Measurements from ENCODE around the gene CT45A3.
"Not testable (repeated sequence)": the region's sequence is repeated elsewhere in the genome, so short reads cannot be mapped to it uniquely, and the experiment has no call there.

CT45A3 gene, protein sequence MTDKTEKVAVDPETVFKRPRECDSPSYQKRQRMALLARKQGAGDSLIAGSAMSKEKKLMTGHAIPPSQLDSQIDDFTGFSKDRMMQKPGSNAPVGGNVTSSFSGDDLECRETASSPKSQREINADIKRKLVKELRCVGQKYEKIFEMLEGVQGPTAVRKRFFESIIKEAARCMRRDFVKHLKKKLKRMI

GRCh38 chrX:135768091-135768490 lies at the start of gene CT45A3:
Gene CT45A3 (minus strand): TSS chrX:135768191. CDS start chrX:135764444, 3,747 bp downstream.
- not testable (repeated sequence) for H3K4me3 ChIP-seq (ENCODE audit: insufficient read length, low read depth); H3K9me3 ChIP-seq (ENCODE audit: insufficient read depth, low read length); H3K27me3 ChIP-seq (ENCODE audit: insufficient read depth, insufficient read length); H3K9ac ChIP-seq (ENCODE audit: insufficient read length, low read depth); H3K36me3 ChIP-seq (ENCODE audit: insufficient read depth, insufficient read length, low read length); H3K4me1 ChIP-seq (ENCODE audit: insufficient read depth, insufficient read length); DNase-seq (ENCODE audit: low read depth, low spot score)

- H3K4me1 ChIP-seq (ENCODE audit: insufficient read depth, insufficient read length); DNase-seq (ENCODE audit: low read depth, low spot score); H3K4me3 ChIP-seq (ENCODE audit: insufficient read length, low read depth); H3K36me3 ChIP-seq (ENCODE audit: insufficient read depth, insufficient read length, low read length); H3K9me3 ChIP-seq (ENCODE audit: insufficient read depth, low read length); H3K9ac ChIP-seq (ENCODE audit: insufficient read length, low read depth); H3K27me3 ChIP-seq (ENCODE audit: insufficient read depth, insufficient read length): not testable (repeated sequence)
Measured at GRCh38 chrX:135802687-135803086, 34.7 kb upstream of the CT45A3 start, which contains the start of gene CT45A6. Gene CT45A6 (minus strand): TSS chrX:135802787. CDS start chrX:135798993, 3,794 bp downstream.

DNA sequence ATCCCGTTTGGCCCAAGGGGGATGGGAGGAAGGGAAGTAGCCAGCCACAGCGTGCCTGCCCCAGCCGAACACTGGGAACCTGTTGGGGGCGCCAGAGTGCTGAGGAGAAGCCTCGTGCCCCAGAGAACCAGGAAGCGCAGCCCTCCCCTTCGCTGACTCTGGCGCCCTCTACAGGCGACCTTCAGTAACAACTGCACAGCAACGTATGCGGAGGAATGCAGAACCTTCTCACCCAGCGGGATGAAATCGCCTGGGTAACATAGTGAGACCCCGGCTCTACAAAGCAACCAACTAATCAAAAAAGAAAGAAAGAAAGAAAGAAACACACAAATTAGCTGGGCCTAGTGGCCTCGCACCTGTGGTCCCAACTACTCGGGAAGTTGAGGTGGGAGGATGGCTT lies 17.4 kb upstream of the CT45A3 start, which contains the start of gene CT45A5:
Gene CT45A5, minus strand, starts transcription at position 101 of the 400 bp plus-strand sequence. CDS start 3,774 bp downstream, outside the sequence.
- H3K27me3 ChIP-seq (ENCODE audit: insufficient read depth, insufficient read length); H3K4me1 ChIP-seq (ENCODE audit: insufficient read depth, insufficient read length); H3K9ac ChIP-seq (ENCODE audit: insufficient read length, low read depth); DNase-seq (ENCODE audit: low read depth, low spot score); H3K9me3 ChIP-seq (ENCODE audit: insufficient read depth, low read length); H3K36me3 ChIP-seq (ENCODE audit: insufficient read depth, insufficient read length, low read length); H3K4me3 ChIP-seq (ENCODE audit: insufficient read length, low read depth): not testable (repeated sequence)

GRCh38 chrX:135744739-135745138 lies 23.3 kb downstream of the CT45A3 start:
- H3K4me3 ChIP-seq (ENCODE audit: insufficient read length, low read depth); DNase-seq (ENCODE audit: low read depth, low spot score); H3K9ac ChIP-seq (ENCODE audit: insufficient read length, low read depth); H3K9me3 ChIP-seq (ENCODE audit: insufficient read depth, low read length); H3K4me1 ChIP-seq (ENCODE audit: insufficient read depth, insufficient read length); H3K27me3 ChIP-seq (ENCODE audit: insufficient read depth, insufficient read length); H3K36me3 ChIP-seq (ENCODE audit: insufficient read depth, insufficient read length, low read length): not testable (repeated sequence)

DNA sequence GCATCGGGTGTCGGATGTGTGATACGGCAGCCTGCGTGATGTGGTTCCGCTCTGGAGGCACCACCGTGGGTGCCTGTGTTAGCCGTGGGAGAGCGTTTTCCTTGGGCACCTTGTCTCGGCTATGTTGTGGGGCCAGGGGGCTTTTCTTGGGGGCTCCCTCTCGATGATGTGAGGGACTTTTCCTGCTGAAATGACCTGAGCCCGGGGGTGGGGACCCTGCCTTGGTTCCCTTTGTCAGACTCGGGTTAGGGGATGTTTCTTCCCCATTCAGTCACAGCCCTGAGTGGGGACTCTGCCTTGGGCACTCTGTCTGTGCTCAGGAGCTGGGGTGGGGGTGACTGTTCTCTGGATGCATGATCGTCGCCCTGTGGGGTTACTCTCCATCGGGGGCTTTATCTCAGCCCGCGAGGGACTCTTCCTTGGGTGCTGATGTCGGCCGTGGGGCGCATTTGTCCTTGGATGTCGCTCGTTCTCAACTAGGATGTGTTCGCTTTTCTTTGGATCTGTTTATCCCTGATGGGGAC lies 26.7 kb downstream of the CT45A3 start:
- H3K27me3 ChIP-seq (ENCODE audit: insufficient read depth, insufficient read length) = no peaks in the 10 kb centered on the region
- no peaks in the 10 kb centered on the region for H3K9me3 ChIP-seq (ENCODE audit: insufficient read depth, low read length)
- no peak for TF ChIP-seq YY1 (IDR thresholded peaks at IDR 0.05; ENCODE audit: insufficient read depth, insufficient read length)
- no peak for TF ChIP-seq ZNF274 (IDR thresholded peaks at IDR 0.05; ENCODE audit: low read depth, low read length)
- no peak for TF ChIP-seq SUZ12 (IDR thresholded peaks at IDR 0.05; ENCODE audit: extremely low read depth, insufficient read depth, insufficient read length)

GRCh38 chrX:135740681-135741149 lies 27.3 kb downstream of the CT45A3 start:
- H3K9ac ChIP-seq (ENCODE audit: insufficient read length, low read depth) = no peak overlapping the region
- DNase-seq (ENCODE audit: low read depth, low spot score) = no peak

More for the DNA sequence above, 26.7 kb downstream of the CT45A3 start:
- Histone ChIP-seq H3K36me3 (ENCODE audit: insufficient read depth, insufficient read length, low read length) (no peaks in the 10 kb centered on the region), H3K4me1 (ENCODE audit: insufficient read depth, insufficient read length) (no peaks in the 10 kb centered on the region), H3K9ac (ENCODE audit: insufficient read length, low read depth) (no peak overlapping the region), H3K4me3 (ENCODE audit: insufficient read length, low read depth) (no peak overlapping the region)
- no peak for DNase-seq (ENCODE audit: low read depth, low spot score)

GRCh38 chrX:135737366-135738071 lies 30.5 kb downstream of the CT45A3 start:
- H3K27me3 ChIP-seq (ENCODE audit: insufficient read depth, insufficient read length) = no peaks in the 10 kb centered on the region
- no peaks in the 10 kb centered on the region for H3K4me1 ChIP-seq (ENCODE audit: insufficient read depth, insufficient read length)
- H3K9me3 ChIP-seq (ENCODE audit: insufficient read depth, low read length) = no peaks in the 10 kb centered on the region
- no peak for DNase-seq (ENCODE audit: low read depth, low spot score)
- no peak overlapping the region for H3K4me3 ChIP-seq (ENCODE audit: insufficient read length, low read depth)
- H3K9ac ChIP-seq (ENCODE audit: insufficient read length, low read depth) = no peak overlapping the region
- H3K36me3 ChIP-seq (ENCODE audit: insufficient read depth, insufficient read length, low read length) = no peaks in the 10 kb centered on the region
- TF ChIP-seq SUZ12 (IDR thresholded peaks at IDR 0.05; ENCODE audit: extremely low read depth, insufficient read depth, insufficient read length) (no peak), ZNF274 (IDR thresholded peaks at IDR 0.05; ENCODE audit: low read depth, low read length) (no peak), YY1 (IDR thresholded peaks at IDR 0.05; ENCODE audit: insufficient read depth, insufficient read length) (no peak)

More at GRCh38 chrX:135740681-135741149, 27.3 kb downstream of the CT45A3 start:
- Histone ChIP-seq H3K4me1 (ENCODE audit: insufficient read depth, insufficient read length) (no peaks in the 10 kb centered on the region), H3K9me3 (ENCODE audit: insufficient read depth, low read length) (no peaks in the 10 kb centered on the region), H3K27me3 (ENCODE audit: insufficient read depth, insufficient read length) (no peaks in the 10 kb centered on the region), H3K4me3 (ENCODE audit: insufficient read length, low read depth) (no peak overlapping the region), H3K36me3 (ENCODE audit: insufficient read depth, insufficient read length, low read length) (no peaks in the 10 kb centered on the region)
- TF ChIP-seq YY1 (IDR thresholded peaks at IDR 0.05; ENCODE audit: insufficient read depth, insufficient read length) = no peak
- no peak for TF ChIP-seq SUZ12 (IDR thresholded peaks at IDR 0.05; ENCODE audit: extremely low read depth, insufficient read depth, insufficient read length)
- TF ChIP-seq ZNF274 (IDR thresholded peaks at IDR 0.05; ENCODE audit: low read depth, low read length) = no peak

DNA sequence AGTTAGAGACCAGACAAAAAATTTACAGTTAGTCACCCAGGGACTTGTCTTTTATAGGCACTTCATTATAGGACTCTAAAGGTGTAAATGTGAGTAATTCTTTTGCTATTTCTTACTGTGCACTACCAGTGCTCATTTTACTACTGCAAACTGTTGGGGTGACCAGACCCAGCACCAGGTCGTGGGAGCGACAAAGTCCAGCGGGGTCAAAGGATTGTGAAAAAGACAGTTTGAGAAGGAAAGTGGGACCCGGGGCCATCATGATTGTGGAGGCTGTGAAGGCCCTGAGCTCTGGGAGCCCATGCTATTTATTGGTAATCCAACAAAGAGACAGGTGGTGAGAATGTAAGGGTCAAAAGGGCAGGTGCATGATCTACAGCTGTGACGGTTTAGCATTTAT lies 33.3 kb downstream of the CT45A3 start:
- DNase-seq (ENCODE audit: low read depth, low spot score); H3K4me3 ChIP-seq (ENCODE audit: insufficient read length, low read depth); H3K9ac ChIP-seq (ENCODE audit: insufficient read length, low read depth); H3K4me1 ChIP-seq (ENCODE audit: insufficient read depth, insufficient read length); H3K27me3 ChIP-seq (ENCODE audit: insufficient read depth, insufficient read length); H3K36me3 ChIP-seq (ENCODE audit: insufficient read depth, insufficient read length, low read length); H3K9me3 ChIP-seq (ENCODE audit: insufficient read depth, low read length): not testable (repeated sequence)
